HepG2 (cell line): ENCODE data around the gene DNASE1. TPM values are rescaled to one million over a fixed set of nuclear protein-coding genes. Genes with fewer than 3 reads are reported as not detected.

Experiments
- EZH2 ChIP-seq: conservative IDR thresholded peaks from 2 replicates; pipeline ENCODE4 v1.6.1; 2012; ENCODE audit warnings: mild to moderate bottlenecking, low read depth, low read length, moderate library complexity
- FOXP1 ChIP-seq, 2 experiments: fragments of 450-650 bp in 1 of 2; IDR thresholded peaks; 2 replicates each; pipeline ENCODE4 v1.6.1; 2017 to 2018; ENCODE audit warnings: antibody characterized with exemption in 1 of 2
- GTF2F1 ChIP-seq: fragments of 150-350 bp; IDR thresholded peaks from 2 replicates; pipeline ENCODE4 v1.6.1; 2014; ENCODE audit warnings: low read length
- HNF4A ChIP-seq: sonication (generic); formaldehyde crosslinking; IDR thresholded peaks from 2 replicates; pipeline ENCODE4 v1.4.0; 2020; ENCODE audit warnings: missing genetic modification reagents
- NAIF1 ChIP-seq: sonication (generic); formaldehyde crosslinking; IDR thresholded peaks from 2 replicates; pipeline ENCODE4 v1.5.0; 2020; ENCODE audit warnings: mild to moderate bottlenecking, missing genetic modification reagents, borderline replicate concordance
- NFE2L1 ChIP-seq: sonication (generic); formaldehyde crosslinking; IDR thresholded peaks from 2 replicates; pipeline ENCODE4 v1.4.0; 2020; ENCODE audit warnings: missing genetic modification reagents, mild to moderate bottlenecking, borderline replicate concordance
- RARA ChIP-seq: IDR thresholded peaks from 2 replicates; pipeline ENCODE4 v1.6.1; 2016; ENCODE audit warnings: missing genetic modification reagents, missing compliant biosample characterization
- SAFB2 ChIP-seq: sonication (generic); formaldehyde crosslinking; IDR thresholded peaks from 2 replicates; pipeline ENCODE4 v1.5.1; 2020; ENCODE audit warnings: missing genetic modification reagents, low read depth, mild to moderate bottlenecking, borderline replicate concordance
- SALL1 ChIP-seq: sonication (generic); formaldehyde crosslinking; IDR thresholded peaks from 2 replicates; pipeline ENCODE4 v1.8.0; 2022; ENCODE audit warnings: mild to moderate bottlenecking, missing genetic modification reagents
- SATB2 ChIP-seq: sonication (generic); formaldehyde crosslinking; IDR thresholded peaks from 2 replicates; pipeline ENCODE4 v1.5.0; 2020; ENCODE audit warnings: missing genetic modification reagents
- SMARCC2 ChIP-seq: fragments of 450-650 bp; IDR thresholded peaks from 2 replicates; pipeline ENCODE4 v1.6.1; 2017; ENCODE audit warnings: antibody characterized with exemption, mild to moderate bottlenecking
- SRSF1 ChIP-seq: fragments of 200-400 bp; formaldehyde crosslinking; optimal IDR thresholded peaks from 2 replicates; pipeline ENCODE3; 2017; ENCODE audit warnings: mild to moderate bottlenecking, low read depth, low read length, moderate library complexity
- SUZ12 ChIP-seq: fragments of 150-350 bp; IDR thresholded peaks from 2 replicates; pipeline ENCODE4 v1.6.1; 2014; ENCODE audit warnings: low read depth, low read length
- ZFX ChIP-seq: sonication (generic); formaldehyde crosslinking; IDR thresholded peaks from 2 replicates; pipeline ENCODE4 v1.4.0; 2020; ENCODE audit warnings: mild to moderate bottlenecking, low read depth, missing genetic modification reagents, moderate library complexity
- ZFY ChIP-seq: sonication (generic); formaldehyde crosslinking; IDR thresholded peaks from 2 replicates; pipeline ENCODE4 v1.4.0; 2020; ENCODE audit warnings: missing genetic modification reagents
- ZKSCAN8 ChIP-seq: IDR thresholded peaks from 2 replicates; pipeline ENCODE4 v1.6.1; 2016; ENCODE audit warnings: borderline replicate concordance, missing genetic modification reagents, missing compliant biosample characterization
- ZNF142 ChIP-seq: sonication (generic); formaldehyde crosslinking; IDR thresholded peaks from 2 replicates; pipeline ENCODE4 v1.4.0; 2020; ENCODE audit warnings: missing genetic modification reagents
- ZNF558 ChIP-seq: sonication (generic); formaldehyde crosslinking; IDR thresholded peaks from 2 replicates; pipeline ENCODE4 v1.9.0; 2022; ENCODE audit warnings: mild to moderate bottlenecking, missing genetic modification reagents, borderline replicate concordance
- ZNF777 ChIP-seq: sonication (generic); formaldehyde crosslinking; IDR thresholded peaks from 2 replicates; pipeline ENCODE4 v1.4.0; 2020; ENCODE audit warnings: missing genetic modification reagents
- polyA plus RNA-seq, 8 experiments: library from polyadenylated mRNA; depleted of rRNA in 3 of 8; stranded (reverse) in 7 of 8; unstranded in 1 of 8; fragments of >200 nt; fragmentation: Illumina TruSeq in 4 of 8; extraction: Trizol in 4 of 8; gene quantifications; 2 replicates each; pipeline versions ENCODE4 v1.2.1 to v1.2.3, GENCODE V29; 2011 to 2016; ENCODE audit warnings: low read depth in 4 of 8, missing spikeins in 1 of 8, mixed read lengths in 1 of 8; ENCODE audit not compliant: insufficient read depth in 1 of 8
- total RNA-seq, 5 experiments: library from RNA; depleted of rRNA; stranded (reverse); fragments of >200 nt; fragmentation: Illumina TruSeq; extraction: Trizol; gene quantifications; 2 replicates each; pipeline ENCODE4 v1.2.3, GENCODE V29; 2016; ENCODE audit warnings: low read depth in 1 of 5
- TF ChIP-seq, protein P1 (sequence below): sonication (generic); formaldehyde crosslinking; IDR thresholded peaks from 2 replicates; pipeline ENCODE4 v1.4.0; 2020; ENCODE audit warnings: missing genetic modification reagents
- TF ChIP-seq, protein P2 (sequence below): sonication (generic); formaldehyde crosslinking; IDR thresholded peaks from 2 replicates; pipeline ENCODE4 v1.4.0; 2020; ENCODE audit warnings: missing genetic modification reagents
- TF ChIP-seq, protein P3 (sequence below): sonication (generic); formaldehyde crosslinking; IDR thresholded peaks from 2 replicates; pipeline ENCODE4 v1.9.0; 2021; ENCODE audit warnings: missing genetic modification reagents, mild to moderate bottlenecking, borderline replicate concordance

Gene DNASE1
- total and polyA plus RNA-seq, 2 of the 13 experiments (the other 11 are each of a cell fraction or from before 2014, with no cell fraction given), result 7.1 to 11.1 TPM

GRCh38 chr16:3695610-3696369 lies 41.3 kb downstream of the DNASE1 start (continued):
- peak; percentile 85; the same call in 1 of the 2 replicates for TF ChIP-seq GTF2F1
- TF ChIP-seq SUZ12, result no peak
- no peak for TF ChIP-seq SRSF1
- peak; percentile 77; the same call in 1 of the 2 replicates for TF ChIP-seq SAFB2
- no peak for TF ChIP-seq ZNF777 (CRISPR knock-in tag)
- TF ChIP-seq EZH2, result no peak
- TF ChIP-seq ZNF142 (CRISPR knock-in tag), result peak; percentile 69
- TF ChIP-seq, protein P1, sequence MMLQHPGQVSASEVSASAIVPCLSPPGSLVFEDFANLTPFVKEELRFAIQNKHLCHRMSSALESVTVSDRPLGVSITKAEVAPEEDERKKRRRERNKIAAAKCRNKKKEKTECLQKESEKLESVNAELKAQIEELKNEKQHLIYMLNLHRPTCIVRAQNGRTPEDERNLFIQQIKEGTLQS (CRISPR knock-in tag), result peak; percentile 59; the same call in 1 of the 2 replicates
- TF ChIP-seq, protein P2, sequence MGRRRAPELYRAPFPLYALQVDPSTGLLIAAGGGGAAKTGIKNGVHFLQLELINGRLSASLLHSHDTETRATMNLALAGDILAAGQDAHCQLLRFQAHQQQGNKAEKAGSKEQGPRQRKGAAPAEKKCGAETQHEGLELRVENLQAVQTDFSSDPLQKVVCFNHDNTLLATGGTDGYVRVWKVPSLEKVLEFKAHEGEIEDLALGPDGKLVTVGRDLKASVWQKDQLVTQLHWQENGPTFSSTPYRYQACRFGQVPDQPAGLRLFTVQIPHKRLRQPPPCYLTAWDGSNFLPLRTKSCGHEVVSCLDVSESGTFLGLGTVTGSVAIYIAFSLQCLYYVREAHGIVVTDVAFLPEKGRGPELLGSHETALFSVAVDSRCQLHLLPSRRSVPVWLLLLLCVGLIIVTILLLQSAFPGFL (CRISPR knock-in tag), result no peak
- no peak for TF ChIP-seq SMARCC2
- peak; percentile 100 for TF ChIP-seq SALL1 (CRISPR knock-in tag)
- TF ChIP-seq SATB2 (CRISPR knock-in tag), result no peak
- peak; percentile 99 for TF ChIP-seq HNF4A (CRISPR knock-in tag)
- TF ChIP-seq ZFX (CRISPR knock-in tag), result peak; percentile 76; the same call in 1 of the 2 replicates
- TF ChIP-seq ZFY (CRISPR knock-in tag), result peak; percentile 73
- TF ChIP-seq RARA (CRISPR knock-in tag), result peak; percentile 93
- peak; percentile 82; the same call in 1 of the 2 replicates for TF ChIP-seq NAIF1
- TF ChIP-seq, protein P3, sequence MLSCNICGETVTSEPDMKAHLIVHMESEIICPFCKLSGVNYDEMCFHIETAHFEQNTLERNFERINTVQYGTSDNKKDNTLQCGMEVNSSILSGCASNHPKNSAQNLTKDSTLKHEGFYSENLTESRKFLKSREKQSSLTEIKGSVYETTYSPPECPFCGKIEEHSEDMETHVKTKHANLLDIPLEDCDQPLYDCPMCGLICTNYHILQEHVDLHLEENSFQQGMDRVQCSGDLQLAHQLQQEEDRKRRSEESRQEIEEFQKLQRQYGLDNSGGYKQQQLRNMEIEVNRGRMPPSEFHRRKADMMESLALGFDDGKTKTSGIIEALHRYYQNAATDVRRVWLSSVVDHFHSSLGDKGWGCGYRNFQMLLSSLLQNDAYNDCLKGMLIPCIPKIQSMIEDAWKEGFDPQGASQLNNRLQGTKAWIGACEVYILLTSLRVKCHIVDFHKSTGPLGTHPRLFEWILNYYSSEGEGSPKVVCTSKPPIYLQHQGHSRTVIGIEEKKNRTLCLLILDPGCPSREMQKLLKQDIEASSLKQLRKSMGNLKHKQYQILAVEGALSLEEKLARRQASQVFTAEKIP (CRISPR knock-in tag), result no peak
- peak; percentile 48; the same call in 1 of the 2 replicates for TF ChIP-seq ZKSCAN8
- peak; percentile 58 for TF ChIP-seq FOXP1 (IDR thresholded peaks at IDR 0.05)
- TF ChIP-seq FOXP1 (CRISPR knock-in tag; IDR thresholded peaks at IDR 0.05), result peak; percentile 86
- peak; percentile 89; the same call in 1 of the 2 replicates for TF ChIP-seq ZNF558 (CRISPR knock-in tag)
- no peak for TF ChIP-seq NFE2L1 (CRISPR knock-in tag)
